Endothelial cell of umbilical vein (primary cell): Measurements from ENCODE around the gene AQP7. TPM values are rescaled to one million over a fixed set of nuclear protein-coding genes. Genes with fewer than 3 reads are reported as not detected.
"Not testable (repeated sequence)": the region's sequence is repeated elsewhere in the genome, so short reads cannot be mapped to it uniquely, and the experiment has no call there.

ENCODE experiments used
- BruUV-seq: library from RNA; stranded (reverse); fragments of 400-500 nt; replicated peaks from 2 replicates; lab custom pipeline; 2021; lab: Mats Ljungman, UMichigan
- CTCF ChIA-PET: fragments of 300-600, 350-600 bp; sonication (Branson Sonifier 250); formaldehyde crosslinking; loops from one replicate; lab custom pipeline; 2021; ENCODE audit warnings: antibody characterized with exemption, inconsistent platforms; lab: Charles Lee
- POLR2A ChIA-PET: fragments of 300-600, 350-600 bp; sonication (Branson Sonifier 250); formaldehyde crosslinking; loops from one replicate; lab custom pipeline; 2021; ENCODE audit warnings: antibody characterized with exemption, inconsistent platforms; lab: Charles Lee
- DNase-seq: peaks from one replicate; pipeline ENCODE4 v3.0.0-alpha.2; 2011; ENCODE audit warnings: low read depth, low spot score
- FAIRE-seq: peaks from 2 replicates; lab custom pipeline; 2011; peaks lifted over from hg19 to GRCh38; lab: Jason Lieb, UNC
- H2AFZ ChIP-seq: 2 replicates; pipeline ENCODE4 v1.6.0; 2012; ENCODE audit warnings: low read depth, low read length, control low read depth, inconsistent platforms
- H3K27ac ChIP-seq: 2 replicates; pipeline ENCODE4 v1.5.1; 2011; ENCODE audit warnings: low read depth, mild to moderate bottlenecking, control low read depth, low read length, moderate library complexity; ENCODE audit not compliant: insufficient read depth
- H3K27me3 ChIP-seq, 2 experiments: 2 replicates each; pipeline versions ENCODE4 v1.6.0 to v1.6.1; 2011; ENCODE audit warnings: low read length in 2 of 2, mixed read lengths in 1 of 2; ENCODE audit not compliant: control insufficient read depth in 2 of 2, insufficient read depth in 2 of 2
- H3K36me3 ChIP-seq, 2 experiments: 2 replicates in 1 of 2; 3 replicates in 1 of 2; pipeline ENCODE4 v1.5.1; 2011; ENCODE audit warnings: low read length in 2 of 2, mild to moderate bottlenecking in 1 of 2, moderate library complexity in 1 of 2; ENCODE audit not compliant: control insufficient read depth in 2 of 2, insufficient read depth in 2 of 2; ENCODE audit errors: extremely low read depth in 1 of 2
- H3K4me1 ChIP-seq: 3 replicates; pipeline ENCODE4 v1.5.1; 2011; ENCODE audit warnings: mild to moderate bottlenecking, low read length; ENCODE audit not compliant: control insufficient read depth, insufficient read depth; ENCODE audit errors: extremely low read depth
- H3K4me2 ChIP-seq: 2 replicates; pipeline ENCODE4 v1.6.1; 2011; ENCODE audit warnings: low read length, control low read depth, mixed read lengths; ENCODE audit not compliant: insufficient read depth
- H3K4me3 ChIP-seq, 3 experiments: fragments of 200-600 bp in 1 of 3; sonication (generic), shearing (Covaris generic) in 1 of 3; replicated peaks in 1 of 3; 2 replicates each; pipeline ENCODE4 v1.5.1; 2011 to 2016; ENCODE audit warnings: control low read depth in 3 of 3, low read length in 3 of 3, mild to moderate bottlenecking in 2 of 3, inconsistent platforms in 1 of 3, low read depth in 1 of 3, moderate library complexity in 1 of 3; ENCODE audit not compliant: insufficient read depth in 1 of 3
- H3K79me2 ChIP-seq: 2 replicates; pipeline ENCODE4 v1.6.0; 2012; ENCODE audit warnings: low read length, inconsistent platforms; ENCODE audit not compliant: control insufficient read depth, insufficient read depth
- H3K9ac ChIP-seq: replicated peaks from 2 replicates; pipeline ENCODE3; 2011; ENCODE audit warnings: low read length, control low read depth; ENCODE audit not compliant: insufficient read depth; ENCODE audit errors: extremely low read depth
- H3K9me1 ChIP-seq: replicated peaks from 3 replicates; pipeline ENCODE4 v1.6.0; 2011; ENCODE audit warnings: mild to moderate bottlenecking, low read length; ENCODE audit not compliant: control insufficient read depth, insufficient read depth; ENCODE audit errors: extremely low read depth
- H3K9me3 ChIP-seq: replicated peaks from 2 replicates; pipeline ENCODE4 v1.5.1; 2012; ENCODE audit warnings: low read length, inconsistent platforms; ENCODE audit not compliant: control insufficient read depth, insufficient read depth
- H4K20me1 ChIP-seq: replicated peaks from 2 replicates; pipeline ENCODE3; 2011; ENCODE audit warnings: mild to moderate bottlenecking, low read length; ENCODE audit not compliant: control insufficient read depth, insufficient read depth; ENCODE audit errors: extremely low read depth
- CTCF ChIP-seq, 2 donors: IDR thresholded peaks; 1 replicate in 1 of 2; 2 replicates in 1 of 2; pipeline ENCODE4 v1.5.1; 2011; ENCODE audit warnings: low read length in 2 of 2, mild to moderate bottlenecking in 2 of 2, moderate library complexity in 2 of 2, control low read depth in 1 of 2, inconsistent platforms in 1 of 2, low read depth in 1 of 2; ENCODE audit not compliant: insufficient read depth in 1 of 2; ENCODE audit errors: extremely low read depth in 1 of 2
- EZH2 ChIP-seq: IDR thresholded peaks from 2 replicates; pipeline ENCODE4 v1.6.1; 2012; ENCODE audit warnings: borderline replicate concordance, low read depth, mild to moderate bottlenecking, moderate library complexity, low read length, inconsistent platforms; ENCODE audit not compliant: severe bottlenecking
- FOS ChIP-seq: IDR thresholded peaks from 2 replicates; pipeline ENCODE4 v1.6.1; 2011; ENCODE audit warnings: mild to moderate bottlenecking, low read length, moderate library complexity, borderline replicate concordance; ENCODE audit not compliant: insufficient read depth
- GATA2 ChIP-seq: IDR thresholded peaks from 2 replicates; pipeline ENCODE4 v1.7.0; 2011; ENCODE audit warnings: low read depth, mild to moderate bottlenecking, moderate library complexity, mixed read lengths, low read length; ENCODE audit not compliant: insufficient read length, insufficient read depth
- JUN ChIP-seq: IDR thresholded peaks from 2 replicates; pipeline ENCODE4 v1.6.1; 2011; ENCODE audit warnings: borderline replicate concordance, low read depth; ENCODE audit not compliant: insufficient read length, insufficient read depth
- MAX ChIP-seq: IDR thresholded peaks from 2 replicates; pipeline ENCODE4 v1.6.1; 2011; ENCODE audit not compliant: insufficient read depth, insufficient read length
- MYC ChIP-seq: IDR thresholded peaks from one replicate; pipeline ENCODE4 v1.6.1; 2011; ENCODE audit warnings: mild to moderate bottlenecking, low read depth, low read length
- POLR2A ChIP-seq: IDR thresholded peaks from 2 replicates; pipeline ENCODE4 v1.6.1; 2012; ENCODE audit warnings: low read depth, mild to moderate bottlenecking, control low read depth, low read length
- POLR2AphosphoS5 ChIP-seq: IDR thresholded peaks from 2 replicates; pipeline ENCODE4 v1.6.1; 2012; ENCODE audit warnings: low read depth, mild to moderate bottlenecking, control low read depth, low read length, moderate library complexity; ENCODE audit not compliant: insufficient read depth
- dilution Hi-C: fragments of 300-500 bp; cut with MboI; formaldehyde crosslinking; loops from one replicate; pipeline ENCODE4 v1.15.0; 2019; ENCODE audit warnings: low sequenced_read_pairs; ENCODE audit not compliant: extremely low pct_ligation_motif_present
- intact Hi-C: fragments of 100-400 bp; cut with micrococcal nuclease; formaldehyde crosslinking; loops from one replicate; pipeline ENCODE4 v1.10.0; 2022
- polyA plus RNA-seq, 4 experiments: library from polyadenylated mRNA; depleted of rRNA in 3 of 4; stranded (reverse) in 3 of 4; unstranded in 1 of 4; fragments of >200 nt; gene quantifications; 2 replicates each; pipeline versions ENCODE4 v1.2.1 to v1.2.3, GENCODE V29; 2011 to 2012; ENCODE audit warnings: missing spikeins in 1 of 4
- total RNA-seq: library from RNA; stranded (reverse); gene quantifications from 2 replicates; pipeline ENCODE4 v1.2.3, GENCODE V29; 2021

The AQP7 gene
- total and polyA plus RNA-seq, 2 donors (not counting 3 experiments of a cell fraction or from before 2014, with no cell fraction given): 3.7 TPM; not detected in 1

GRCh38 chr9:33425128-33425533 lies 22.8 kb upstream of the AQP7 start:
- H3K4me1 ChIP-seq: no peaks in the 10 kb centered on the region
- CTCF ChIA-PET: no interaction called here
- no peak overlapping the region for H3K4me2 ChIP-seq
- H3K36me3 ChIP-seq: no peaks in the 10 kb centered on the region
- no peaks in the 10 kb centered on the region for H4K20me1 ChIP-seq
- no peak overlapping the region for H3K9ac ChIP-seq
- H3K4me3 ChIP-seq: no peak overlapping the region
- TF ChIP-seq GATA2 (no peak), POLR2A (no peak), MYC (no peak), MAX (no peak), JUN (no peak), CTCF (IDR thresholded peaks at IDR 0.05; ENCODE audit: extremely low read depth in 1 of 2, insufficient read depth in 1 of 2, low read depth in 1 of 2, low read length in 2 of 2) (no peak), FOS (no peak), POLR2AphosphoS5 (no peak), EZH2 (no peak)
- H3K27ac ChIP-seq: no peak overlapping the region
- POLR2A ChIA-PET: no interaction called here
- intact Hi-C loops: no loop called here
- FAIRE-seq (no peak), DNase-seq (no peak)
- H3K27me3 ChIP-seq: peaks cover 0 to 3% of the 10 kb centered on the region in 2 experiments
- BruUV-seq: no TSS peak
- no peaks in the 10 kb centered on the region for H3K9me1 ChIP-seq
- no peaks in the 10 kb centered on the region for H3K79me2 ChIP-seq
- dilution Hi-C loops: no loop called here
- H2AFZ ChIP-seq: no peak overlapping the region
- no peaks in the 10 kb centered on the region for H3K9me3 ChIP-seq

- H3K4me2 ChIP-seq, H3K9me1 ChIP-seq, H4K20me1 ChIP-seq, H3K9ac ChIP-seq, DNase-seq, H3K4me3 ChIP-seq, H3K9me3 ChIP-seq, BruUV-seq, H3K36me3 ChIP-seq, H3K27me3 ChIP-seq, H3K4me1 ChIP-seq, H3K27ac ChIP-seq, FAIRE-seq, H2AFZ ChIP-seq, dilution Hi-C loops, intact Hi-C loops, CTCF ChIA-PET, POLR2A ChIA-PET, H3K79me2 ChIP-seq: not testable (repeated sequence)
These were observed 22.1 kb upstream of the AQP7 start for GRCh38 chr9:33424492-33424891.

- H4K20me1 ChIP-seq, CTCF ChIA-PET, DNase-seq, H3K9me3 ChIP-seq, H3K4me1 ChIP-seq, H3K27ac ChIP-seq, BruUV-seq, POLR2A ChIA-PET, dilution Hi-C loops, FAIRE-seq, H3K79me2 ChIP-seq, H3K9ac ChIP-seq, H3K27me3 ChIP-seq, intact Hi-C loops, H3K4me2 ChIP-seq, H3K36me3 ChIP-seq, H2AFZ ChIP-seq, H3K9me1 ChIP-seq, H3K4me3 ChIP-seq: not testable (repeated sequence)
These were observed 21.7 kb upstream of the AQP7 start for GRCh38 chr9:33424043-33424442.
